DOHH2 (cell line): Measurements from ENCODE around the gene SORBS1.

Source experiments
- H3F3A ChIP-seq: fragments of 200-600 bp; sonication (generic), shearing (Covaris generic); 2 replicates; pipeline ENCODE4 v1.6.0; 2016; ENCODE audit warnings: antibody characterized with exemption, mild to moderate bottlenecking; ENCODE audit not compliant: control insufficient read depth, insufficient read depth
- H3K27ac ChIP-seq: fragments of 200-600 bp; sonication (generic); 2 replicates; pipeline ENCODE4 v1.5.1; 2014; ENCODE audit warnings: low read depth, mild to moderate bottlenecking, low read length, moderate library complexity
- H3K27me3 ChIP-seq: fragments of 200-600 bp; sonication (generic); 2 replicates; pipeline ENCODE4 v1.6.1; 2014; ENCODE audit warnings: mild to moderate bottlenecking, low read length, mixed read lengths; ENCODE audit not compliant: control insufficient read depth
- H3K36me3 ChIP-seq: fragments of 200-600 bp; sonication (generic); 2 replicates; pipeline ENCODE4 v1.6.1; 2014; ENCODE audit warnings: mild to moderate bottlenecking, low read length, moderate library complexity, mixed read lengths; ENCODE audit not compliant: control insufficient read depth
- H3K4me1 ChIP-seq: fragments of 200-600 bp; sonication (generic); 2 replicates; pipeline ENCODE4 v1.6.1; 2014; ENCODE audit warnings: mild to moderate bottlenecking, low read length, mixed read lengths; ENCODE audit not compliant: control insufficient read depth
- H3K4me2 ChIP-seq: fragments of 200-600 bp; sonication (generic); 2 replicates; pipeline ENCODE4 v1.6.0; 2014; ENCODE audit warnings: mild to moderate bottlenecking, low read length, moderate library complexity
- H3K4me3 ChIP-seq: fragments of 200-600 bp; sonication (generic); 2 replicates; pipeline ENCODE4 v1.5.1; 2014; ENCODE audit warnings: mild to moderate bottlenecking, low read length, mixed read lengths
- H3K79me2 ChIP-seq: fragments of 200-600 bp; sonication (generic); 2 replicates; pipeline ENCODE4 v1.6.1; 2014; ENCODE audit warnings: mild to moderate bottlenecking, low read length, mixed read lengths; ENCODE audit not compliant: control insufficient read depth
- H3K9me2 ChIP-seq: fragments of 200-600 bp; sonication (generic); replicated peaks from 2 replicates; pipeline ENCODE4 v1.6.1; 2014; ENCODE audit warnings: mild to moderate bottlenecking, low read length, mixed read lengths; ENCODE audit not compliant: control insufficient read depth
- H3K9me3 ChIP-seq: fragments of 200-600 bp; sonication (generic); 2 replicates; pipeline ENCODE4 v1.6.1; 2014; ENCODE audit warnings: antibody characterized with exemption, low read length, mixed read lengths; ENCODE audit not compliant: control insufficient read depth, insufficient read depth
- H4K20me1 ChIP-seq: fragments of 200-600 bp; sonication (generic); 2 replicates; pipeline ENCODE4 v1.6.0; 2014; ENCODE audit warnings: low read depth, mild to moderate bottlenecking, antibody characterized with exemption, low read length, moderate library complexity; ENCODE audit not compliant: control insufficient read depth, insufficient read depth
- EZH2phosphoT487 ChIP-seq: fragments of 200-600 bp; sonication (generic); IDR thresholded peaks from 2 replicates; pipeline ENCODE4 v1.6.1; 2017; ENCODE audit warnings: borderline replicate concordance, mild to moderate bottlenecking, antibody characterized with exemption, low read length, moderate library complexity, mixed read lengths
- TF ChIP-seq, protein P1 (sequence below): fragments of 200-600 bp; sonication (generic); IDR thresholded peaks from one replicate; pipeline ENCODE4 v1.5.1; 2014; ENCODE audit warnings: antibody characterized with exemption, mild to moderate bottlenecking, low read depth, low read length; ENCODE audit not compliant: poor library complexity, severe bottlenecking

Gene SORBS1

DNA sequence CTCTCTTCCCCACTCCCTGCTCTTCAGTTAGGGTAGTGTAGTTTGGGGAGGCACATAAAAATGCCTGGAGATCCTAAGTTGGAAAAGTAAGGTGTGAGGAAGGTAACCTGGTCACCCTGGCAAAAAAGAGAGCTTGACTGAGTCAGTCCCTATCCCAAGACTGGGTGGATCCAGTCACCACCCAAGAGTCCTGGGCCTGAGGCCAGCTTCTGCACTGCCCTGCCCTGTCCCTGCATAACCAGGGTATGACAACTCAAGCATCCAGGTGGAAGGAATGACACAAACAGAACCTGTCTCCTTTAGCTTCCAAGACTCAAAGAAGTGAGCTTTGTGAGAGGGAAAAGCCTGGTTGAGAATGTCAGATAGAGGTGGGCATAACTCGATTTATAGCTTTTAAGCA is 26.9 kb upstream of the SORBS1 start:
- peaks cover 22% of the 10 kb centered on the region for H3K27me3 ChIP-seq
- no peak overlapping the region for H3K27ac ChIP-seq
- H3K36me3 ChIP-seq = no peaks in the 10 kb centered on the region
- H4K20me1 ChIP-seq = no peaks in the 10 kb centered on the region
- no peak for TF ChIP-seq EZH2phosphoT487
- TF ChIP-seq, protein P1, sequence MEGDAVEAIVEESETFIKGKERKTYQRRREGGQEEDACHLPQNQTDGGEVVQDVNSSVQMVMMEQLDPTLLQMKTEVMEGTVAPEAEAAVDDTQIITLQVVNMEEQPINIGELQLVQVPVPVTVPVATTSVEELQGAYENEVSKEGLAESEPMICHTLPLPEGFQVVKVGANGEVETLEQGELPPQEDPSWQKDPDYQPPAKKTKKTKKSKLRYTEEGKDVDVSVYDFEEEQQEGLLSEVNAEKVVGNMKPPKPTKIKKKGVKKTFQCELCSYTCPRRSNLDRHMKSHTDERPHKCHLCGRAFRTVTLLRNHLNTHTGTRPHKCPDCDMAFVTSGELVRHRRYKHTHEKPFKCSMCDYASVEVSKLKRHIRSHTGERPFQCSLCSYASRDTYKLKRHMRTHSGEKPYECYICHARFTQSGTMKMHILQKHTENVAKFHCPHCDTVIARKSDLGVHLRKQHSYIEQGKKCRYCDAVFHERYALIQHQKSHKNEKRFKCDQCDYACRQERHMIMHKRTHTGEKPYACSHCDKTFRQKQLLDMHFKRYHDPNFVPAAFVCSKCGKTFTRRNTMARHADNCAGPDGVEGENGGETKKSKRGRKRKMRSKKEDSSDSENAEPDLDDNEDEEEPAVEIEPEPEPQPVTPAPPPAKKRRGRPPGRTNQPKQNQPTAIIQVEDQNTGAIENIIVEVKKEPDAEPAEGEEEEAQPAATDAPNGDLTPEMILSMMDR = no peak
- H3K9me3 ChIP-seq = no peaks in the 10 kb centered on the region
- H3K4me2 ChIP-seq = no peak overlapping the region
- no peaks in the 10 kb centered on the region for H3K4me1 ChIP-seq
- H3K9me2 ChIP-seq = no peaks in the 10 kb centered on the region
- no peaks in the 10 kb centered on the region for H3K79me2 ChIP-seq
- no peaks in the 10 kb centered on the region for H3F3A ChIP-seq
- no peak overlapping the region for H3K4me3 ChIP-seq

DNA sequence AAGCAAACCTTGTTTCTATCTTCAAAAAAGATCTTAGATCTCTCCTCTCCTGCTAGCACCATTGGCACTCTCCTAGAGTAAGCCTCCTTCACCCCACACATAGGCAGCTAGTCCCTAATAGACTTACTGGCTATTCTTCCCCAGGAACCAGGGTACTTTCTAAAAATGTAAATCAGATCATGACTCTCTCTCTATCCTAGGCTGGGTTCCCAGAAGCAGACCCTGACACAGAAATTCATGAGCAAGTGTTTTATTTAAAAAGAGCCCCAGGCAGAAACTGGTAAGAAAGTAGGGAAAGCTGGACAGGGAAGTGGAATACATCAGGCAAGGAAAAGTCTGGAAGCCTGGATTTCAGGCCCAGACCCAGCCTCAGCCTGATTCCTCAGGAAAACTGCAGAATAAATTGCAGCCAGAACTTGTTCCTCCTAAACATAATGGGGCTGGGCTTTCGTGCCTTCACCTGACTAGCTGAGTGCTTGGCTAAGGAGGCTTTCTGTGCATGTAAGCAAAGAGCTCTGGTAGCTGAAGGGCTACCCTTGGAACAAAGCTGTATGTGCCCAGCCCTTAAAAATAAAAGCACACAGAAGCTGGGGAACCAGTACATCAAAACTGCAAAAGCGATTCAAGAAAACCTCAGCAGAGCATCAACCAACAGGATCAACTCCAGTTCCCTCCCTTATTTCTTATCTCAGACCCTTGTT is 18.8 kb upstream of the SORBS1 start:
- Histone ChIP-seq H3K4me1 (no peaks in the 10 kb centered on the region), H4K20me1 (no peaks in the 10 kb centered on the region), H3K4me2 (no peak overlapping the region), H3F3A (no peaks in the 10 kb centered on the region), H3K36me3 (no peaks in the 10 kb centered on the region), H3K27me3 (peaks cover 21% of the 10 kb centered on the region), H3K9me3 (no peaks in the 10 kb centered on the region), H3K79me2 (no peaks in the 10 kb centered on the region), H3K27ac (no peak overlapping the region), H3K9me2 (no peaks in the 10 kb centered on the region), H3K4me3 (no peak overlapping the region)
- TF ChIP-seq, protein P1 = no peak
- no peak for TF ChIP-seq EZH2phosphoT487

DNA sequence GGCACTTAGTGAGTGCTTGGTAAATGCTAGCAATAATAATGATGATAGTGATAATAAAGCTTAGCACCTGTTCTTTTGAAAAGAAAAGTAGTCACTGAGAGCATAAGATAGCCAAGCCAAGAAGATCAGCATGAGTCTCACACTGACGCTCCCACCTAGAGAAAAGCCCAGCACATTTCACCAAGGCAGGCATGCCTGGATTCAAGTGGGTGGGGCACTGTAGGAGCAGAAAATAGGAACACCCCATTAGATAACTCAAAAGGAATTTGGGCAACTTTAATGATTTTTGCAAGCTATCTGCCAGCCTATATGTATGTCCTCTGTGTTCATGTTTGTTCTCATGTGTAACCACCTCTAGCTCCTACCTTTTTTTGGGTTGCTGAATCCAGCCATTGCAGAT is 18.1 kb upstream of the SORBS1 start:
- TF ChIP-seq EZH2phosphoT487 = no peak
- TF ChIP-seq, protein P1 = no peak
- no peaks in the 10 kb centered on the region for H3K9me3 ChIP-seq
- H3K4me2 ChIP-seq = no peak overlapping the region

More for the DNA sequence above, 18.1 kb upstream of the SORBS1 start:
- no peaks in the 10 kb centered on the region for H3K79me2 ChIP-seq
- H3K27me3 ChIP-seq = peaks cover 22% of the 10 kb centered on the region
- no peaks in the 10 kb centered on the region for H3K36me3 ChIP-seq
- H3K9me2 ChIP-seq = no peaks in the 10 kb centered on the region
- H3K27ac ChIP-seq = no peak overlapping the region
- H3K4me3 ChIP-seq = no peak overlapping the region
- no peaks in the 10 kb centered on the region for H3K4me1 ChIP-seq
- no peaks in the 10 kb centered on the region for H4K20me1 ChIP-seq
- no peaks in the 10 kb centered on the region for H3F3A ChIP-seq
